NCI-H748 treated with DMSO at 0.1 percent for 48 hours (cell line): Measurements from ENCODE around the gene ARPP19.
"Not testable (repeated sequence)": the region's sequence is repeated elsewhere in the genome, so short reads cannot be mapped to it uniquely, and the experiment has no call there.

Source experiments
- DNase-seq: peaks from one replicate; lab custom pipeline; 2025; lab: John Stamatoyannopoulos, UW

The ARPP19 gene

GRCh38 chr15:52568601-52569585 is at the start of gene ARPP19:
Gene ARPP19 (minus strand): TSS chr15:52569030. CDS start chr15:52568892, 138 bp downstream.
- DNase-seq = peak; percentile 81

GRCh38 chr15:52617026-52617425 is 48.2 kb upstream of the ARPP19 start:
- no peak for DNase-seq

GRCh38 chr15:52615302-52615701 is 46.5 kb upstream of the ARPP19 start:
- DNase-seq = no peak

GRCh38 chr15:52609593-52609992 is 40.8 kb upstream of the ARPP19 start:
- DNase-seq = no peak

- no peak for DNase-seq
These were observed 15.6 kb upstream of the ARPP19 start for GRCh38 chr15:52584414-52584813.

- DNase-seq = no peak
These were observed 11.0 kb upstream of the ARPP19 start for GRCh38 chr15:52579852-52580251.

GRCh38 chr15:52576692-52577091 is 7.9 kb upstream of the ARPP19 start:
- no peak for DNase-seq

GRCh38 chr15:52575573-52575972 is 6.7 kb upstream of the ARPP19 start:
- DNase-seq = not testable (repeated sequence)

GRCh38 chr15:52575072-52575471 is 6.2 kb upstream of the ARPP19 start:
- no peak for DNase-seq

- DNase-seq = not testable (repeated sequence)
These were observed 5.8 kb upstream of the ARPP19 start for GRCh38 chr15:52574623-52575022.

- DNase-seq = peak; percentile 12
These were observed 794 bp downstream of the ARPP19 start for GRCh38 chr15:52567871-52568600.

- DNase-seq = no peak
These were observed 1.9 kb downstream of the ARPP19 start for GRCh38 chr15:52566889-52567288.

GRCh38 chr15:52565417-52566358 is 3.1 kb downstream of the ARPP19 start:
- not testable (repeated sequence) for DNase-seq

GRCh38 chr15:52563501-52564060 is 5.2 kb downstream of the ARPP19 start:
- peak; percentile 60 for DNase-seq

- no peak for DNase-seq
These were observed 9.3 kb downstream of the ARPP19 start for GRCh38 chr15:52559575-52559974.

- DNase-seq = no peak
These were observed 9.8 kb downstream of the ARPP19 start for GRCh38 chr15:52559022-52559421.

GRCh38 chr15:52558196-52558595 is 10.6 kb downstream of the ARPP19 start:
- no peak for DNase-seq

- no peak for DNase-seq
These were observed 11.6 kb downstream of the ARPP19 start for GRCh38 chr15:52557274-52557641.

- no peak for DNase-seq
These were observed 12.1 kb downstream of the ARPP19 start for GRCh38 chr15:52556524-52557273.

- DNase-seq = no peak
These were observed 16.5 kb downstream of the ARPP19 start for GRCh38 chr15:52552303-52552702.

GRCh38 chr15:52551762-52552161 is 17.1 kb downstream of the ARPP19 start:
- no peak for DNase-seq
